Hair follicular keratinocyte (primary cell): ENCODE results near the gene EGR2. TPM values are rescaled to one million over a fixed set of nuclear protein-coding genes. Genes with fewer than 3 reads are reported as not detected.

Source experiments
- total RNA-seq: library from RNA; depleted of rRNA; stranded (reverse); fragments of >200 nt; gene quantifications from 2 replicates; pipeline ENCODE4 v1.2.3, GENCODE V29; 2015

Gene EGR2
- total RNA-seq, result 0.78 TPM in 1 of 2 replicates, not detected in the other

DNA sequence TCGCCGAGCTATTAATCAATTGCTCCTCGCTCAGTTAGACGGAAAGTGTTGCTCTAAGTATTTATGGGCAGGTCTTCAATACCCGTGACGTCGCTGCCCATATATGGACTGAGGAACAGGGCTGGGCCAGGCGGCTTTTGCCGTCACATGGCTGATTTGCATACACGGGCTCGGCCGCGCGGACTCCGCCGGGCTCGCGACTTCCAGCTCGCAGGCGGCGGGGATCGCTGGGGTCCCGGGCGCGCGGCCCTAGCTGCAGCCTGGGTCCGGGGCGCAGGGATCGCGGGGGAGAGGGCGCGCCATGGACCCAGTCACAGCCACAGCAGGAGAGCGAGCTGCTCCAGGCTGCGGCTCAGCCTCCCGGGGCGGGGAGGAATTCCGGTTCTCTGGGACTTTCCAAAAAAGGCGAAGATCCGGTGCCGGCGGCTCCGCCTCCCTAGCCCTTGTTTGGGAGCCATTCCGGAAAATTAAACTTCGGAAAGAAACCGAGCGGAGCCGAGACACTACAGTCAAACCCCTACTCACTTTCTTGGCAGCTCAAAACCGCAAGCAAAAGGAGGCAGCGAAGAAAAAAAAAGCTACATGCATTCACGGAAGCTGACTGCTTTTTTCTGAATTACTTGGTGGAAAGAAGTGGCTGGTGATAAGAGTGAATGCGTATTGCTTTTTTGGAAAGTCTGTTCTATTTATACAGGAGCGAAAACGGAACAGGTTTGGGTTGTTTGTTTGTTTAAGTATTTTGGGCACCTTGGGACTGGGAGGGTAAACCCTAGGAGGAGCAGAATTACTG lies at the start of gene EGR2:
EGR2 (minus strand) TSS at position 36 of the 790 bp plus-strand sequence. CDS start 337 bp downstream, outside the sequence.

DNA sequence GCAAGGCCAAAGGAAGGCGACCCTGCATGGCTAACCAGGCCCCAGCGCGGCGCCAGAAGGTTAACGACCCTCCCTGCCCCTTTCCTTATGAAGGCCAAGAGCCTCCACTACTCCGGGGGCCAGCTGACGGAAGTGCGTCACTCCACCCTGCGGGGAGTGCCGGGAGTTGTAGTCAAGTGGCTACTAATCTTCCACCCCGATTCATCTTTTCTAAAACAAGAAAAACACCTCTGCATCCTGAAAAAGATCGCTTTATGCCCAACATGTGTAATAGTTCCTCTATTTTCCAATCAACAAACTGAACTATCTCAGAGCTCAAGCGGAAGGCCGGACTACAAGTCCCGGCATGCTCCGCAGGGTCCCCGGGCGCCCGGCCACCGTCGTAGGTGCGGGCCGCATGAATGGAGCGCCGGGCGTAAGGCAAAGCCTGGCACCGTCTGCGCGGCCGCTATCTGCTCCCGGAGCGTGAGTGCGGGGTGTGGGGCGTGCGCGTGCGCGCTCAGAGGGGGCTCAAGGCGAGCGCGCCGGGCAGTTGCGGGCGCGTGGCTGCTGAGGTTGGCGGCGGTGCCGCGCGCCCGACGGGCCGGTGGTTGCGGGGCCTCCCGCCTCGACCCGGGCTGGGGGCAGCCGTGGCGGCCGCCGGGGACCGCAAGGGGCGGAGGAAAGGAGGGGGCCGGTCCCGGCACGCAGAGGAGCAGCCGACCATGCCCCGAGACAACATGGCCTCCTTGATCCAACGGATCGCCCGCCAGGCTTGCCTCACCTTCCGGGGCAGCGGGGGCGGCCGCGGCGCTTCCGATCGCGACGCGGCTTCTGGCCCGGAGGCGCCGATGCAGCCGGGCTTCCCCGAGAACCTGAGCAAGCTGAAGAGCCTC lies 11.6 kb downstream of the EGR2 start, which contains the start of gene ADO:
ADO (plus strand) TSS at position 365 of the 875 bp plus-strand sequence; CDS start at position 705, 340 bp downstream.

Other genes starting within 250 kb of the EGR2 start
- 19.0 and 19.1 TPM in 2 replicates for gene ADO, start 11.6 kb downstream of the EGR2 start, total RNA-seq